HepG2 (cell line): ENCODE data around the gene CSNK1D. TPM values are rescaled to one million over a fixed set of nuclear protein-coding genes. Genes with fewer than 3 reads are reported as not detected.
A peak's percentile ranks its signal among the peaks of the same experiment; 100 is the strongest.

Experiments
- AHR ChIP-seq: IDR thresholded peaks from 2 replicates; pipeline ENCODE4 v1.6.1; 2018; ENCODE audit warnings: missing genetic modification reagents, missing compliant biosample characterization
- EED ChIP-seq: sonication (generic); formaldehyde crosslinking; IDR thresholded peaks from 2 replicates; pipeline ENCODE4 v1.5.0; 2020; ENCODE audit warnings: mild to moderate bottlenecking, missing genetic modification reagents
- FOXJ3 ChIP-seq: sonication (generic); formaldehyde crosslinking; IDR thresholded peaks from 2 replicates; pipeline ENCODE4 v1.4.0; 2020; ENCODE audit warnings: missing genetic modification reagents, mild to moderate bottlenecking, borderline replicate concordance
- LBX2 ChIP-seq: sonication (generic); formaldehyde crosslinking; IDR thresholded peaks from 2 replicates; pipeline ENCODE4 v1.5.0; 2020; ENCODE audit warnings: missing genetic modification reagents, mild to moderate bottlenecking, borderline replicate concordance
- MAFF ChIP-seq: IDR thresholded peaks from 2 replicates; pipeline ENCODE4 v1.6.1; 2011; ENCODE audit warnings: low read depth, low read length, improper control_type of control experiment
- NCOA2 ChIP-seq: sonication (generic); formaldehyde crosslinking; IDR thresholded peaks from 2 replicates; pipeline ENCODE4 v1.8.0; 2022; ENCODE audit warnings: inconsistent platforms
- NFRKB ChIP-seq: fragments of 450-650 bp; IDR thresholded peaks from 2 replicates; pipeline ENCODE4 v1.6.1; 2017
- PBX2 ChIP-seq: IDR thresholded peaks from 2 replicates; pipeline ENCODE4 v1.6.1; 2016; ENCODE audit warnings: control low read depth
- PCBP1 ChIP-seq: fragments of 200-400 bp; formaldehyde crosslinking; IDR thresholded peaks from 2 replicates; pipeline ENCODE4 v1.6.1; 2017; ENCODE audit warnings: mild to moderate bottlenecking, low read depth, low read length, borderline replicate concordance
- PHF21A ChIP-seq: sonication (generic); formaldehyde crosslinking; IDR thresholded peaks from 2 replicates; pipeline ENCODE4 v1.5.0; 2020; ENCODE audit warnings: mild to moderate bottlenecking, missing genetic modification reagents
- RARA ChIP-seq: IDR thresholded peaks from 2 replicates; pipeline ENCODE4 v1.6.1; 2016; ENCODE audit warnings: missing genetic modification reagents, missing compliant biosample characterization
- RCOR2 ChIP-seq: IDR thresholded peaks from 2 replicates; pipeline ENCODE4 v1.6.1; 2016; ENCODE audit warnings: missing biosample characterization, missing genetic modification reagents
- SIX4 ChIP-seq: sonication (generic); formaldehyde crosslinking; IDR thresholded peaks from 2 replicates; pipeline ENCODE4 v1.4.0; 2020; ENCODE audit warnings: missing genetic modification reagents
- SMAD9 ChIP-seq: sonication (generic); formaldehyde crosslinking; IDR thresholded peaks from 2 replicates; pipeline ENCODE4 v1.5.1; 2020; ENCODE audit warnings: mild to moderate bottlenecking, missing genetic modification reagents
- SMARCE1 ChIP-seq: fragments of 450-650 bp; IDR thresholded peaks from 2 replicates; pipeline ENCODE4 v1.6.1; 2017; ENCODE audit warnings: borderline replicate concordance
- SMC3 ChIP-seq: IDR thresholded peaks from 2 replicates; pipeline ENCODE4 v1.6.1; 2011; ENCODE audit warnings: low read length, improper control_type of control experiment
- ZBTB4 ChIP-seq: sonication (generic); formaldehyde crosslinking; IDR thresholded peaks from 2 replicates; pipeline ENCODE4 v1.4.0; 2020; ENCODE audit warnings: missing genetic modification reagents, mild to moderate bottlenecking, borderline replicate concordance
- ZNF234 ChIP-seq: sonication (generic); formaldehyde crosslinking; conservative IDR thresholded peaks from 2 replicates; pipeline ENCODE4 v1.5.1; 2020; ENCODE audit warnings: mild to moderate bottlenecking, missing genetic modification reagents
- ZNF260 ChIP-seq: sonication (generic); formaldehyde crosslinking; IDR thresholded peaks from 2 replicates; pipeline ENCODE4 v1.4.0; 2020; ENCODE audit warnings: missing genetic modification reagents, low read depth, mild to moderate bottlenecking, borderline replicate concordance
- ZNF296 ChIP-seq: sonication (generic); formaldehyde crosslinking; conservative IDR thresholded peaks from 2 replicates; pipeline ENCODE4 v1.5.0; 2020; ENCODE audit warnings: mild to moderate bottlenecking, missing genetic modification reagents
- ZNF547 ChIP-seq: sonication (generic); formaldehyde crosslinking; IDR thresholded peaks from 2 replicates; pipeline ENCODE4 v1.5.1; 2020; ENCODE audit warnings: mild to moderate bottlenecking, missing genetic modification reagents
- ZNF597 ChIP-seq: sonication (generic); formaldehyde crosslinking; IDR thresholded peaks from 2 replicates; pipeline ENCODE4 v1.5.0; 2020; ENCODE audit warnings: missing genetic modification reagents
- ZXDC ChIP-seq: sonication (generic); formaldehyde crosslinking; IDR thresholded peaks from 2 replicates; pipeline ENCODE4 v1.5.0; 2020; ENCODE audit warnings: mild to moderate bottlenecking, missing genetic modification reagents
- polyA plus RNA-seq, 8 experiments: library from polyadenylated mRNA; depleted of rRNA in 3 of 8; stranded (reverse) in 7 of 8; unstranded in 1 of 8; fragments of >200 nt; fragmentation: Illumina TruSeq in 4 of 8; extraction: Trizol in 4 of 8; gene quantifications; 2 replicates each; pipeline versions ENCODE4 v1.2.1 to v1.2.3, GENCODE V29; 2011 to 2016; ENCODE audit warnings: low read depth in 4 of 8, missing spikeins in 1 of 8, mixed read lengths in 1 of 8; ENCODE audit not compliant: insufficient read depth in 1 of 8
- total RNA-seq, 5 experiments: library from RNA; depleted of rRNA; stranded (reverse); fragments of >200 nt; fragmentation: Illumina TruSeq; extraction: Trizol; gene quantifications; 2 replicates each; pipeline ENCODE4 v1.2.3, GENCODE V29; 2016; ENCODE audit warnings: low read depth in 1 of 5

The CSNK1D gene
- total and polyA plus RNA-seq, 2 of the 13 experiments (the other 11 are each of a cell fraction or from before 2014, with no cell fraction given) = 31.5 to 128 TPM

GRCh38 chr17:82217120-82217529 lies 56.4 kb downstream of the CSNK1D start (continued):
- TF ChIP-seq ZXDC (CRISPR knock-in tag) (no peak), SMAD9 (CRISPR knock-in tag) (no peak), EED (CRISPR knock-in tag) (no peak), FOXJ3 (CRISPR knock-in tag) (peak; percentile 54; the same call in 1 of the 2 replicates), ZNF234 (no peak), ZNF597 (CRISPR knock-in tag) (no peak), PHF21A (CRISPR knock-in tag) (no peak), SMARCE1 (no peak), NCOA2 (no peak), SIX4 (CRISPR knock-in tag) (no peak), ZNF547 (CRISPR knock-in tag) (no peak; the same call in 1 of the 2 replicates), SMC3 (no peak), ZBTB4 (CRISPR knock-in tag) (no peak), RCOR2 (no peak), PCBP1 (no peak), MAFF (no peak), AHR (CRISPR knock-in tag) (peak; percentile 20; the same call in 1 of the 2 replicates), ZNF260 (CRISPR knock-in tag) (no peak), NFRKB (no peak), LBX2 (CRISPR knock-in tag) (no peak), ZNF296 (0 out of 2 replicates have a peak, but pooled peaks have one; percentile 23), PBX2 (CRISPR knock-in tag) (no peak), RARA (CRISPR knock-in tag) (0 out of 2 replicates have a peak, but pooled peaks have one; percentile 21)
